Mesothelial cell of epicardium (in vitro differentiated cells): Measurements from ENCODE around the gene FBXW4. TPM values are rescaled to one million over a fixed set of nuclear protein-coding genes. Genes with fewer than 3 reads are reported as not detected.

Source experiments
- DNase-seq, 2 experiments: peaks; one replicate each; pipeline ENCODE4 v3.0.0; 2021; ENCODE audit warnings: low spot score in 2 of 2; ENCODE audit not compliant: unreplicated experiment in 2 of 2
- H3K27ac Mint-ChIP-seq: 2 replicates; pipeline ENCODE4 v1.8.0; 2021; ENCODE audit warnings: mixed read lengths
- H3K27me3 Mint-ChIP-seq: 2 replicates; pipeline ENCODE4 v1.8.0; 2021; ENCODE audit warnings: low read depth, mixed read lengths
- H3K36me3 Mint-ChIP-seq: 2 replicates; pipeline ENCODE4 v1.8.0; 2021; ENCODE audit warnings: mixed read lengths
- H3K4me1 Mint-ChIP-seq: 2 replicates; pipeline ENCODE4 v1.8.0; 2021; ENCODE audit warnings: mixed read lengths
- H3K4me3 Mint-ChIP-seq: 2 replicates; pipeline ENCODE4 v1.8.0; 2021; ENCODE audit warnings: mild to moderate bottlenecking, moderate library complexity, mixed read lengths
- H3K9me3 Mint-ChIP-seq: 2 replicates; pipeline ENCODE4 v1.8.0; 2021; ENCODE audit warnings: mixed read lengths
- total RNA-seq: library from RNA; stranded (reverse); gene quantifications from 3 replicates; pipeline ENCODE4 v1.2.1, GENCODE V29; 2021
- TF ChIP-seq, protein P1 (sequence below): fragments of 200-600 bp; sonication (generic); IDR thresholded peaks from one replicate; pipeline ENCODE4 v1.5.0; 2021; ENCODE audit warnings: antibody characterized with exemption; ENCODE audit not compliant: unreplicated experiment

Gene FBXW4
- total RNA-seq, 1 donor from 2014 or later = 65.9 TPM

DNA sequence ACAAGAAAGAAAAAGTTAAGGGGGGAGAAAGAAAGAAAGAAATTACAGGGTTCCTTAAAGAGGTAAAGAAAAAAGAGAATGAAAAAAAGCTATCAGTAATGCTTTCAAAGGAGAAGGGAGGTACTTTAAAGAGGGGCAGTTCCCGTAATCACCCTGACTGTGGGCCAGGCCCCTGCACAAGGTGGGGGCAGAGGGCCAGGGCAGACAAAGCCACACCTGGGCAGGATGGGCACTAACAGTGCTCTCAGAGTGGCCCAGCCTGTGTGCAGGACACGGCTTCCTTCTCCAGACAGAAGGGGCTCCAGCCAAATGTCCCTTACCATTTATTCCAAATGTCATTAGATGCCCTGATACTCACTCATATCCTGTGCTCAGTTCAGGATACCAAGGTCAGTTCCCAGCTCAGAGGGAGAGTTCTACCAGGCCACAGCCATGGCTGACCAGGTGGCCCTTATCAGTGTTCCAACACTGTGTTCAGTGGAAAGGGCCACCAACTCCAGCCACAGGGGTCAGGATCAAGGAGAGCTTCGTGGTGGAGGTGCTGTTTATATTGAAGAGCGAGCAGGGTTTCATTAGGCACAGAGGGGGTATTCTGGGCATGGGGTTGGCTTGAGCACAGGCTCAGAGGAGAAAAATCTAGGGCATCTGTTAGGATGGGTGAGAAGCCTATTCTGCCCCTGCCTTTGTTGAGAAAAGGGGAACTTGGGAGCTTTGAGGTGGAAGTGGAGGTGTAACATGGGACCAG lies 77.0 kb downstream of the FBXW4 start:
- no peaks in the 10 kb centered on the region for H3K9me3 Mint-ChIP-seq
- TF ChIP-seq, protein P1, sequence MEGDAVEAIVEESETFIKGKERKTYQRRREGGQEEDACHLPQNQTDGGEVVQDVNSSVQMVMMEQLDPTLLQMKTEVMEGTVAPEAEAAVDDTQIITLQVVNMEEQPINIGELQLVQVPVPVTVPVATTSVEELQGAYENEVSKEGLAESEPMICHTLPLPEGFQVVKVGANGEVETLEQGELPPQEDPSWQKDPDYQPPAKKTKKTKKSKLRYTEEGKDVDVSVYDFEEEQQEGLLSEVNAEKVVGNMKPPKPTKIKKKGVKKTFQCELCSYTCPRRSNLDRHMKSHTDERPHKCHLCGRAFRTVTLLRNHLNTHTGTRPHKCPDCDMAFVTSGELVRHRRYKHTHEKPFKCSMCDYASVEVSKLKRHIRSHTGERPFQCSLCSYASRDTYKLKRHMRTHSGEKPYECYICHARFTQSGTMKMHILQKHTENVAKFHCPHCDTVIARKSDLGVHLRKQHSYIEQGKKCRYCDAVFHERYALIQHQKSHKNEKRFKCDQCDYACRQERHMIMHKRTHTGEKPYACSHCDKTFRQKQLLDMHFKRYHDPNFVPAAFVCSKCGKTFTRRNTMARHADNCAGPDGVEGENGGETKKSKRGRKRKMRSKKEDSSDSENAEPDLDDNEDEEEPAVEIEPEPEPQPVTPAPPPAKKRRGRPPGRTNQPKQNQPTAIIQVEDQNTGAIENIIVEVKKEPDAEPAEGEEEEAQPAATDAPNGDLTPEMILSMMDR = no peak
- DNase-seq = no peak
- H3K27me3 Mint-ChIP-seq = no peaks in the 10 kb centered on the region
- no peak overlapping the region for H3K4me3 Mint-ChIP-seq
- H3K36me3 Mint-ChIP-seq = peaks cover 31% of the 10 kb centered on the region
- peak overlapping the region; percentile 35 for H3K27ac Mint-ChIP-seq
- peaks cover 6% of the 10 kb centered on the region for H3K4me1 Mint-ChIP-seq

DNA sequence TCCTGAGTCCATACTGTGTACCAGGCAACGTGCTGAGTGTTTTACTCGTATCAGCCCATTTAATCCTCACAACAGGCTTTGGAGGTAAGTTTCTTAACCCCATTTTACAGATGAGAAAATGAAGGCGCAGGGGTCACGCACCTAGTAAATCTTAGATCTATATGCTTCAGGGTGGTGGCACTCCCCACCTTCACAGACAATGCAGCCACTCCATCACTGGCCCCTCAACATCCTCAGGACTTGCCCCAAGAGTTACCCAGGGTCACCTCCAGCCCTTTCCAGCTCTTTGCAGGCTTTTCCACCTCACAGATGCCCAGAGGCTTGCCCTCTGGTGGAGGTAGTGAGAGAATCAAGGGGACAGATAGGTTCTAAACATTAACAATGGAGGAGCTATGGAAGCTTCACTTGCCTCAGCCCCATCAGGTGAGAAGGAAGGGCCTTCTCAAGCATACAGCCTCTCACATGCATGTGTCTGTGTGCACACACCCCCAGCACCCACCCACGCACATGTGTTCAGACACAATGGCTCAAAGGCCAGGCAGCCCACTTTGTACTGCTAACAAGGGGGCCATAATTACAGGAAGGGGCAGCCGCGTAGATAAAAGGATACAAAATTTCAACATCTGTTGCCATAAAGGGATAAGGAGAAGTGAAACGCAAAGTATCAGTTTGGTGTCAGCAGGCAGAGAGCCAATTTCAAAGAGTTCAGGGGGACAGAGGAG lies 77.7 kb downstream of the FBXW4 start:
- H3K4me3 Mint-ChIP-seq = no peak overlapping the region
- peak overlapping the region; percentile 35 for H3K27ac Mint-ChIP-seq
- no peaks in the 10 kb centered on the region for H3K27me3 Mint-ChIP-seq
- TF ChIP-seq, protein P1 = no peak
- peaks cover 25% of the 10 kb centered on the region for H3K36me3 Mint-ChIP-seq
- DNase-seq = no peak
- no peaks in the 10 kb centered on the region for H3K9me3 Mint-ChIP-seq
- H3K4me1 Mint-ChIP-seq = peaks cover 6% of the 10 kb centered on the region

DNA sequence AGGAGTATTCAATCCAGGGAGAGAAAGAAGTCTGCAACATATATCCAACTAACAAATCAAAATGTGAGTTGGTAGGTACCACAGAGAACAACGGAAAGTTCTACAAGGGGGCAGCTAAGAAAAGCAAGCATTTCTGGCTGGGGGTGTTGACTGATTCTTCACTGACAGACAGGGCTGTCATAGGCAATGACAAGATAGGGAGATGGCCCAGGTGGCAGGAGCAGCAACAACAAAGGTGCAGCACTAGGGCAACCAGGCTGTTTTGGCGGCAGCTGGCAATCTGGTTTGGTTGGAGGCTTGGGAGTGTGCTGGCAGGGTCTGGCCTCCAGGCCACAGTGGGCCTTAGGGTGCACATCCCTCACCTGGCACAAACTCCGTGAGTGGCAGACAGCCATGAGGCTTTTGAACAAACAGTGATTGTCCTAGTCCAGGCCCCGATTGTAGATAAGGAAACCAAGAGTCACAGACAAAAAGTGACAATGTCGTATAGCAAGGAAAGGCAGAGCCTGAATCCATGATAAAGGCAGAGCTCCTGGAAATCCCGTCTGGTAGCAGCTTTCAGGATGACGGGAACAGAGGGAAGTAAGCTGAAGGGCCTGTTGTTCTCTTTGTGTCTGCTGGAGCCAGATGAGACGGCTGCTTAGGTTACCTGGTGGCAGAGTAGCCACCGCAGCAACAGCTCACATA lies 78.4 kb downstream of the FBXW4 start:
- no peak for DNase-seq
- H3K27ac Mint-ChIP-seq = no peak overlapping the region
- H3K4me1 Mint-ChIP-seq = peaks cover 6% of the 10 kb centered on the region

DNA sequence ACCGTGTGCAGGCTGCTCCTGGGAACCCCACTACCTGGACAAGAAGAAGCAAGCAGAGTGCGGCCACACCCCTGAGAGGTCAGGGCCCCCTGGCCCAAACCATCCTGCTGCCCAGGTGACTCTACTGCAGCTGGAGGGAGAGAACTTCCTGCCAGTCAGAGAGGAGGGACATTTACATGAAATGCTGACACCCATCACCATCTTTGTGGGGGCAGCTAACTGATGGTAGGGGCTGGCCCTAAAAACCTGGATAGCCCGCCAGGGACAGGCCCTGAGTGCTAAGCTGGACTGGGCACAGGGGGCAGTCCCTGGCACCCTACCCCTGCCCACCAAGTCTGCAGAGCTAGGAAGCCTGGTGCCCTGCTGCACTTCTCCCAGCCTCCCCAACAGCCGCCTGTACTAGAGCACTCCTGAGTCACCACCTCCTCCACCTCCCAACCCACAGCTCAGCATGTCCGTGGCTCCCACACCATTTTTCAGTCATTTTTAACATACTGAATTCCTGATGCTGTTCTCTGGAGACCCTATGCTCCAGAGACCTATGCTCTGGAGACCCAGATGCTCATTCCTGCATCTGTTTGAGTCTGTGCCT lies 79.3 kb downstream of the FBXW4 start:
- no peaks in the 10 kb centered on the region for H3K27me3 Mint-ChIP-seq
- TF ChIP-seq, protein P1 = no peak

More for the DNA sequence above, 78.4 kb downstream of the FBXW4 start:
- TF ChIP-seq, protein P1 = no peak
- H3K36me3 Mint-ChIP-seq = peaks cover 20% of the 10 kb centered on the region
- H3K9me3 Mint-ChIP-seq = no peaks in the 10 kb centered on the region
- no peaks in the 10 kb centered on the region for H3K27me3 Mint-ChIP-seq
- H3K4me3 Mint-ChIP-seq = no peak overlapping the region

DNA sequence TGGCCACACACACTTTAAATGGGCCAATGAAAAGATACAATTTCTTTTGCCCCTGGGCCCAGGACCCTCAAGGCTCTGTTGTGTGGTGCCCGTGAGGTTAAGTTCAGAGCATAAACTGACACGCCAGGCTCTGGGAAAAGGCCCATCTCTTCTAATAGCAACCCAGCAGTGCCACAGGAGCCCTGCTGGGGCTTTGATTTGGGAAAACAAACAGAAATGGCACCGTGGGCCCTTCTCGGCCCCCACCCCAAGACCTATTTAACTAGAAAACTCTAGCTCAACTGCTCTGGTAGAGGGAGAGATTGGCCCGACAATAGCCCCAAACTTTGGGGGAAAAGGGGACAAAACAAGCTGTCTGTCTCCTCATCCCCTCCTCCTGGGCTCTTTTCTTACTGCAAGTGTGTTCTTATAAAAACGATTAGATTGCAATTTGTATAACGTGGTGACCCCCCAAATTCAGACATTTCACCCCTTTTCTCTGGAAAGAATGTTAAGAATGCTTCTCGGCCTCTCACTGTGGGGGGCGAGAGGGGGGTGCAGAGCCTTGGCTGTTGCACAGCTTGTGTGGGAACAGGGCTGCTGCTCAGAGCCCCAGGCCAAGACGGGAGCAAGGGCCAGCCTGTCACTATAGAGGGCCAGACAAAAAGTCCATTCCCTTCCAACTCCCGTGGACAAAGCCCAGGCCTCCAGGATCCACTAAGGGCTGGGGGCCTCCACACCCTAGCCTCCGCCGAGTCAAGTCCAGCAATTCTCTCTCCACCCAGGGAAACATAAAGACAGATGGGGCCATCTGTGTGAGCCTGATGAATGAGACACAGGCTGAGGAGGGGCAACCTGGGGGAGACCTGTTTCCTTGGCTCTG lies 80.1 kb downstream of the FBXW4 start:
- no peak overlapping the region for H3K27ac Mint-ChIP-seq
- no peaks in the 10 kb centered on the region for H3K9me3 Mint-ChIP-seq
- DNase-seq = no peak
- no peak overlapping the region for H3K4me3 Mint-ChIP-seq
- H3K36me3 Mint-ChIP-seq = peaks cover 11% of the 10 kb centered on the region
- TF ChIP-seq, protein P1 = no peak
- no peaks in the 10 kb centered on the region for H3K27me3 Mint-ChIP-seq
- H3K4me1 Mint-ChIP-seq = peaks cover 6% of the 10 kb centered on the region

More for the DNA sequence above, 79.3 kb downstream of the FBXW4 start:
- DNase-seq = no peak
- H3K36me3 Mint-ChIP-seq = peaks cover 17% of the 10 kb centered on the region
- H3K4me1 Mint-ChIP-seq = peaks cover 6% of the 10 kb centered on the region
- no peak overlapping the region for H3K4me3 Mint-ChIP-seq
- H3K27ac Mint-ChIP-seq = no peak overlapping the region
- no peaks in the 10 kb centered on the region for H3K9me3 Mint-ChIP-seq
